Spleen (tissue), 11 donors: ENCODE results near the gene PPM1M. TPM values are rescaled to one million over a fixed set of nuclear protein-coding genes. Genes with fewer than 3 reads are reported as not detected.
A peak's percentile ranks its signal among the peaks of the same experiment; 100 is the strongest.

Experiments
- DNase-seq: peaks from one replicate; pipeline ENCODE4 v3.0.0-alpha.2; 2020
- H3K27ac ChIP-seq, 8 donors: fragments of 200-600 bp; sonication (generic) in 7 of 8; 1 replicate in 4 of 8; 2 replicates in 4 of 8; pipeline versions ENCODE4 v1.5.0 to v1.8.0; 2016 to 2021; ENCODE audit warnings: inconsistent platforms in 4 of 8, mild to moderate bottlenecking in 4 of 8, moderate library complexity in 1 of 8
- H3K27me3 ChIP-seq, 7 donors: fragments of 200-600 bp; sonication (generic) in 6 of 7; replicated peaks in 1 of 7; 1 replicate in 4 of 7; 2 replicates in 3 of 7; pipeline versions ENCODE4 v1.5.0 to v1.8.0; 2016 to 2021; ENCODE audit warnings: inconsistent platforms in 3 of 7, mild to moderate bottlenecking in 1 of 7
- H3K36me3 ChIP-seq, 6 donors: fragments of 200-600 bp; sonication (generic) in 5 of 6; 1 replicate in 4 of 6; 2 replicates in 2 of 6; pipeline versions ENCODE4 v1.5.0 to v1.8.0; 2016 to 2021; ENCODE audit warnings: inconsistent platforms in 2 of 6
- H3K4me1 ChIP-seq, 6 donors: fragments of 200-600 bp; sonication (generic) in 5 of 6; 1 replicate in 3 of 6; 2 replicates in 3 of 6; pipeline versions ENCODE4 v1.5.0 to v1.8.0; 2016 to 2021; ENCODE audit warnings: inconsistent platforms in 3 of 6
- H3K4me3 ChIP-seq, 8 donors: fragments of 200-600 bp; sonication (generic) in 7 of 8; 1 replicate in 4 of 8; 2 replicates in 4 of 8; pipeline versions ENCODE4 v1.5.0 to v1.8.0; 2016 to 2021; ENCODE audit warnings: inconsistent platforms in 4 of 8, mild to moderate bottlenecking in 4 of 8, moderate library complexity in 2 of 8
- H3K9me3 ChIP-seq, 8 donors: fragments of 200-600 bp; sonication (generic) in 7 of 8; 1 replicate in 4 of 8; 2 replicates in 4 of 8; pipeline versions ENCODE4 v1.5.0 to v1.8.0; 2016 to 2021; ENCODE audit warnings: inconsistent platforms in 4 of 8
- CTCF ChIP-seq, 11 experiments: fragments of 200-600 bp in 7 of 11; fragments of 450-650 bp in 4 of 11; sonication (generic) in 4 of 11; IDR thresholded peaks in 8 of 11; conservative IDR thresholded peaks in 3 of 11; 1 replicate in 7 of 11; 2 replicates in 4 of 11; pipeline versions ENCODE4 v1.4.0 to v1.8.0; 2016 to 2021; ENCODE audit warnings: antibody characterized with exemption in 11 of 11, inconsistent platforms in 4 of 11, mild to moderate bottlenecking in 1 of 11
- POLR2A ChIP-seq, 3 donors: fragments of 450-650 bp; IDR thresholded peaks; one replicate each; pipeline ENCODE4 v1.5.1; 2017; ENCODE audit warnings: antibody characterized with exemption in 3 of 3, mild to moderate bottlenecking in 1 of 3
- POLR2AphosphoS5 ChIP-seq, 3 donors: sonication (generic); formaldehyde crosslinking; IDR thresholded peaks; one replicate each; pipeline ENCODE4 v1.5.1; 2017; ENCODE audit warnings: antibody characterized with exemption in 3 of 3
- WGBS, 5 donors: extraction: QIAGEN DNeasy Blood & Tissue Kit in 3 of 5; methylation state at CpG; one replicate each; pipeline versions ENCODE4 v1.1.5 to v1.1.7; 2013 to 2018; 5-methylcytosine and 5-hydroxymethylcytosine counted together
- intact Hi-C: fragments of 100-400 bp; cut with DNase I; formaldehyde crosslinking; loops from one replicate; pipeline ENCODE4 v1.15.0; 2023; ENCODE audit warnings: low total_unique reads
- polyA plus RNA-seq, 3 donors: library from polyadenylated mRNA; stranded (reverse); fragments of 200-250 nt; gene quantifications; one replicate each; pipeline ENCODE4 v1.2.1, GENCODE V29; 2013
- total RNA-seq, 7 donors: library from RNA; depleted of rRNA in 3 of 7; stranded (reverse); fragments of >200 nt in 3 of 7; fragmentation: NEBNext Ultra II Directional in 4 of 7; extraction: Animal tissue kit (Norgen Biotek cat#: 25700) in 4 of 7; gene quantifications; one replicate each; pipeline versions ENCODE4 v1.1.0 to v1.2.1, GENCODE V29; 2016 to 2021
- donor health status: healthy with polysubstance abuse.
- donor health status: DM: no; HTN: no; CAD: no; lungs with moderate emphysema.
- donor health status: DM: no; HTN: no; CAD: no.
- donor health status: Bipolar disorder and iron deficiency.
- donor health status: healthy.
- donor health status: DM: no; HTN: no; CAD: no.
- donor health status: DM: yes; HTN: yes; CAD: no.

The PPM1M gene
- total and polyA plus RNA-seq, 10 donors: 26.3 to 77.8 (median 49.7) TPM

GRCh38 chr3:52210550-52211046, 35.0 kb upstream of the PPM1M start:
- intact Hi-C loops: no loop called here
- Histone ChIP-seq H3K4me3 (peak overlapping the region in 1 of 8 donors; percentile 11), H3K4me1 (peaks cover 0 to 18% (median 3%) of the 10 kb centered on the region in 6 donors), H3K36me3 (peaks cover 0 to 100% (median 100%) of the 10 kb centered on the region in 6 donors), H3K27ac (peak overlapping the region in 6 of 8 donors; percentile 32 to 85 (median 69)), H3K27me3 (no peaks in the 10 kb centered on the region), H3K9me3 (no peaks in the 10 kb centered on the region)
- DNase-seq: no peak
- TF ChIP-seq POLR2AphosphoS5 (IDR thresholded peaks at IDR 0.05): peak in 1 of 3 donors; percentile 36
- TF ChIP-seq CTCF (IDR thresholded peaks at IDR 0.05 in 8 of 11, conservative IDR thresholded peaks at IDR 0.05 in 3 of 11): no peak
- WGBS, 5 donors: 58 to 82% (median 71%) methylated on average over 6 of the region's 6 CpGs

- 94 to 97% (median 96%) methylated on average over 11 to 18 of the region's 18 CpGs for WGBS, 5 donors
- TF ChIP-seq POLR2A (IDR thresholded peaks at IDR 0.05): no peak
- peak in 2 of 3 donors; percentile 21 to 40 for TF ChIP-seq POLR2AphosphoS5 (IDR thresholded peaks at IDR 0.05)
- TF ChIP-seq CTCF (IDR thresholded peaks at IDR 0.05 in 8 of 11, conservative IDR thresholded peaks at IDR 0.05 in 3 of 11): no peak
- Histone ChIP-seq H3K9me3 (no peaks in the 10 kb centered on the region), H3K27me3 (no peaks in the 10 kb centered on the region), H3K36me3 (peaks cover 0 to 99% (median 92%) of the 10 kb centered on the region in 6 donors), H3K4me3 (no peak overlapping the region), H3K27ac (peak overlapping the region in 5 of 8 donors; percentile 32 to 85 (median 73)), H3K4me1 (peaks cover under 1 to 24% (median 8%) of the 10 kb centered on the region in 6 donors)
- intact Hi-C loops: no loop called here
- DNase-seq: no peak
Observed at GRCh38 chr3:52211268-52211891, 34.2 kb upstream of the PPM1M start.

GRCh38 chr3:52213005-52213404, 32.6 kb upstream of the PPM1M start:
- Histone ChIP-seq H3K4me3 (no peak overlapping the region), H3K4me1 (peaks cover 17 to 40% (median 24%) of the 10 kb centered on the region in 6 donors), H3K27ac (peak overlapping the region in 1 of 8 donors; percentile 85), H3K27me3 (no peaks in the 10 kb centered on the region), H3K36me3 (peaks cover 0 to 84% (median 76%) of the 10 kb centered on the region in 6 donors), H3K9me3 (no peaks in the 10 kb centered on the region)
- intact Hi-C loops: no loop called here
- 72 to 94% (median 85%) methylated on average over 8 of the region's 8 CpGs for WGBS, 5 donors
- TF ChIP-seq POLR2A (IDR thresholded peaks at IDR 0.05) (no peak), POLR2AphosphoS5 (IDR thresholded peaks at IDR 0.05) (no peak), CTCF (IDR thresholded peaks at IDR 0.05 in 8 of 11, conservative IDR thresholded peaks at IDR 0.05 in 3 of 11) (no peak)
- DNase-seq: no peak

- H3K27ac ChIP-seq: no peak overlapping the region
- TF ChIP-seq POLR2AphosphoS5 (IDR thresholded peaks at IDR 0.05) (no peak), POLR2A (IDR thresholded peaks at IDR 0.05) (no peak), CTCF (IDR thresholded peaks at IDR 0.05 in 8 of 11, conservative IDR thresholded peaks at IDR 0.05 in 3 of 11) (no peak)
- H3K4me3 ChIP-seq: no peak overlapping the region
- no peaks in the 10 kb centered on the region for H3K27me3 ChIP-seq
- H3K4me1 ChIP-seq: peaks cover 23 to 49% (median 33%) of the 10 kb centered on the region in 6 donors
- H3K9me3 ChIP-seq: no peaks in the 10 kb centered on the region
- intact Hi-C loops: no loop called here
- no peak for DNase-seq
- peaks cover 0 to 80% (median 67%) of the 10 kb centered on the region in 6 donors for H3K36me3 ChIP-seq
Observed at GRCh38 chr3:52213901-52214300, 31.7 kb upstream of the PPM1M start.
